GM18507 (cell line): Measurements from ENCODE around the gene C6orf47.

ENCODE experiments used
- DNase-seq: peaks from one replicate; pipeline ENCODE4 v3.0.0; 2011; ENCODE audit warnings: low read depth; ENCODE audit not compliant: insufficient read length; ENCODE audit errors: extremely low spot score
- FAIRE-seq: peaks from 2 replicates; lab custom pipeline; 2011; peaks lifted over from hg19 to GRCh38; lab: Jason Lieb, UNC

C6orf47 gene

DNA sequence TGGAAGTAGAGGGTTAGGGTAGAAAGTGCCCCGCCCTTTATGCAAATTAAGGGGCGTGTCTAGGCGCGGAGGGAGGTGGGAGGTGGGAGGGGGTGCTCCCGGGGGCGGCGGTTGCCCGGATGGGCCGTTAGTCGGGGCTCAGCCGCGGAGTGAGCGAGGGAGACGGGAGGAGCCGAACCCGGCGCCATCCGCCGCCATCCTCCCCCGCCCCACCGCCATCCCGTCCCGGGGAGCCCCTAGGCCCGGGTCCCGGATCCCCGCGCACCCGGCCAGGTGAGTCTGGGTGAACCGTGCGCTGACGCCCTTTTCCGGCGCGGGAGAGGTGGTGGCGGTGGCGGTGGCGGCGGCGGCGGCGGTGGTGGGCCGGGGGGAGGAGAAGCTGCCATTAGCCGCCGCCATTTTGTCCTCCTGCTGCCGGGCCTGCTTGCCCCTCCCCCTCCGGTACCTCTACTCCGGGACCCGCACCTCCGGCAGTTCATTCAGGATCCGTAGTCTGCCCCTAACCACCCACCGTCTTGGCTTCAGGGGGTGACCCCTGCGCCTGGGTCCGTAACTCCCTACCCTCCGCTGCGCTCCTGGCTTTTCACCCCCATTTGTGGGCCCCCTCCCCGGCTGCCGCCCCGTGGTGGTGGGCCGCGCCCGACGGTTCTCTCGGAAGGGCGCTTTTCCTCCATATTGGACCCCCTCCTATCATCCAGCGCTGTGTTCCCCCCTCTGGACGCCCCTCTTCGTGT, 39.8 kb downstream of the C6orf47 start, which contains the start of gene PRRC2A:
TSS of gene PRRC2A (plus strand) at position 130 of the 734 bp plus-strand sequence. CDS start 2,075 bp downstream, outside the sequence.
- DNase-seq (peak; percentile 91), FAIRE-seq (no peak)

DNA sequence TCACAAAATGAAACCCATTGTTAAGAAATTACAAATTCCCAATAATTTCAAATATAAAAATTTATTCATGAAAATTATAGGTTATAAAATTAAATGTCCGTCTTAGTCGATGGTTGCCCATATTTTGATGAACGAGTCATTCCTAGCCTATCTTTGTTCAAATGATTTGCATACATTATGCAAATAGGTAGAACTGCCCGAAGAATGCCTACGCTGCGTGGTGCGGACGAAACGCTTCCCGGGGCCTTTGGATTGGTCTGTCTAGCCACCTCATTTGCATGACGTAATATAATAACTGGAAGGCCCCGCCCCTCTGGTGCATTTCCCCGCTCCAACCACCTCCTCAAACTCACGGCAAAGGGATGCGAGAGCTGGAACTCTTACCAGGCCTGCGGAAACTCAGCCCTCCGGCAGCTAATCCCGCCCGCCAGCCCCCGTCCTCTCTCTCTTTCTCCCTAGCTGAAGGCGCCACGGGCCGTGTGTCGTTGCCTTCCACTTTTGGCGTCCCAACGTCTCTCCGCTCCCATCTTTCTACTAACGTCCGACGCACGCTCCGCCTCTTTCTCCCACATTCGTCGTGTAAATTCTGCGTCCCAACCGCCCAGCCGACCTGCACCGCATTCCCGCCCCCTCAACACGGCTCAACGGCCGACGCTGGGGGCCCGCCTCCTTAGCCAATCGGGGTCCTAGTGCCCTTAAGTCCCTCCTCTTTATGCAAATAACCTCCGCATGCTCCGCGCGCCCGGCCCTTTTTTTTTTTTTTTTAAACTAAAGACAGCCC, 40.6 kb downstream of the C6orf47 start:
- DNase-seq (peak; percentile 74), FAIRE-seq (peak; percentile 98)

DNA sequence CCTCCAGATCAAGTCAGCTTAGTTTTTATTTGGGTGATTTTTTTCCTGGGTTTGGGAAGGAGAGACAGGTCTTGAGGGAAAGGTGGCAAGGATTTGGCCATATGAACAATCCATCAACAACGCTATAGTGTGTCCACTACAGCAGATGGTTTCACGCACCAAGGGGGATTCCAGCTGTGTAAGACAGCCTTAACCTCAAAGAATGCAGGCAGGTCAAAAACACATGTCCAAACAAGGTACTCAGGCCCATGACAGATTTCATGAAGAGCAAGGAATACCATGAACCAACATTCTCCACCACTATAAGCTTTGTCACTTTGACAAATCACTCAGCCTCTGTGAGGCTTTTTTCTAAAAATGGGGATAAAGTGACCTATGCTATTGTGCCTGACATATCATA, 43.6 kb downstream of the C6orf47 start:
- FAIRE-seq, result no peak

DNA sequence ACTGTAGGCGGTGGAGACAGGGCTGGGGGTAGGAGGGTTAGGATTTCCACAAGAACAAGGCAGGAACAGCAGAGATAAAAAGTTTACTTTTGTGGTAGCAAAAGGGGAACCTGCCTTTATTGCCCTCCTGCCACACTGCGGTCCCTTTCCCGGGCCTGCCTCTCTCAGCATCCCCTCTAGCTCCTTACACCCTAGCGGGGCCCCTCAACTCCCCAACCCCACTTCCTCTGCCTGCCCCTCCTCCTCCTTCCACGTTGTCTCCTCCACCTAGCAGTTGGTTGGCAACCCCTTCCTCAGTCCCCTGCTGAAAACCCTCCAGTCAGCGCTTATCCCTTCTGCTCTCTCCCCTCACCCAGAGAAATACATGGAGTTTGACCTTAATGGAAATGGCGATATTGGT, 44.8 kb downstream of the C6orf47 start:
- no peak for DNase-seq
- FAIRE-seq, result no peak

More for the DNA sequence above, 43.6 kb downstream of the C6orf47 start:
- DNase-seq, result no peak

DNA sequence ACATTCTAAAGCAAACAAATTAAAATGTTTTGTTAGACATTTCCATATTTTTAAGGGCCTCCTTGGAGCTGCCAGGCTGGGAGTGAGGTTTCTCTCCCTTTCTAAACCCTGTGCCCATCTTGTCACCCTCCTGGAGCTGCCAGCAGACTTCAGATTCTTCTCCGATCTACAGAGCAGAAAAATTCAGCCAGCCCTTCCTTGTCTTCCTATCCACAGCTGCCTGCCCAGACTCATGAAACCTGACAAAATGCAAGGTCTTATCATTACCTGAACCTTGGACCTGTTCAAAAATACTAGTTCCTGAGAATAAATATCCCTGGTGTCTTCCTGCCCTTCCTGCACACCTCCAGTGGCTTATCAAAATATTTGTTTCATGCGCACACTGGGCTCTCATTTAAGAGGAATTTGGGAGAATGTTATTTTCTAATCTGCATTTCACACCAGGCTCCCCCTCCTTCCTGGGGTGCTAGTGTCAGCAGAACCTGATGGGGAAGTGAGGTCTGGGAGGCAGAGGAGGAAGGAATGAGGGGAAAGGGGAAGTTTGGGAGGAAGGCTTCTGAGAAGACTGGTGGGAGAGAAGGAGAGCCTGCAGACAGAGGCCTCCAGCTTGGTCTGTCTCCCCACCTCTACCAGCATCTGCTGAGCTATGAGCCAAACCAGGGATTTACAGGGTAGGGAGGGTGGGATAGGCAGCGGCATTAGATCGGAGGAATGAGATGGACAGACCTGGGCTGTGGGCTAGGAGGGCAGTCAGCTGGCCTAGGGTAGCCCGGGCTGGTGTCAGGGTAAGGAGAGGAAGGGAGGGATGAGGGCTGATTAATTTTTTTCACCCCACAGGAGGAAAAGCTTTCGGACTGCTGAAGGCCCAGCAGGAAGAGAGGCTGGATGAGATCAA, 45.6 kb downstream of the C6orf47 start, which contains the start of gene AIF1:
TSS of gene AIF1 (plus strand) at position 551 of the 895 bp plus-strand sequence. CDS start at position 647, 96 bp downstream.
- DNase-seq (no peak), FAIRE-seq (no peak)

DNA sequence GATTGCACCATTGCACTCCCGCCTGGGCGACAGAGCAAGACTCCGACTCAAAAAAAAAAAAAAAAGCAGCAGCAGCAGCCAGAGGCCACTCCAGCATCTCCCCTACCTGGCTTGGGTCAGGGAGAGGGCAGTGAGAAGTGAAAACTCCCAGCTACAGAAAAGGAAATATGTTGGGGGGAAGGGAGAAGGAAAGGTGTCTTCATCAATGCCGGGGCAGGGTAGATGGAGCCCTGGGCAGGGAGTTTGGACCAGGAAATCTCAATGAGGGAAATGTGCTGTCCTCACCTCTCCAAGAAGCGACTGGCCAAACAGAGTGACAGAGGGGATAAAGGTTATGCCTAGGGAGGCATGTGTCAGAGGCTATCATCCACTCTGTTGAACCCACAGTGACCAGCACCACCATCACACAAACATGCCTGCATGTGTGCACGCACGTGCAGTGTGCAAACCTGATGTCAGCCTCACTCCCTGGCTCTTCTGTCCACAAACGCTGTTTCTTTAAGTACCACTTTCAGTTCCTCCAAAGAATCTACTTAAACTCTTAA, 46.4 kb downstream of the C6orf47 start:
- peak; percentile 43 for DNase-seq
- FAIRE-seq, result peak; percentile 78

DNA sequence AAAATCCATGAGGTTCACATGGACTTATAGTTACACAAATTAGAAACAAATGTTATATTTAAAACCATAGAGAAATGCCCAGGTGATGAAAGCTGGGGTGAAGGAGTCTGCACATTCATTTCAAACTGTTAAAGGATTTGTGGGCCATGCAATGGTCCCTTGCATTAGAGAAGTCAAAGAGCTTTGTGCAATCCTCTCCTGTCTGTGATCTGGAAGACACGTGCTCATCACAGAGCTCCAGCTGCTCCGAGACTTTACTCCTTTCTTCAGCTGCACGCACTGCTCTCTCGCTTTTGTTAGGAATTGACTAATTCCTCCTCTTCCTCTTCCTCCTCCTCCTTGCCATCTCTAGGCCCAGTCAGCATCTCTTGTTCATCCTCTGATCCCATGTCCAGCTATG, 49.6 kb downstream of the C6orf47 start:
- DNase-seq (no peak), FAIRE-seq (no peak)

DNA sequence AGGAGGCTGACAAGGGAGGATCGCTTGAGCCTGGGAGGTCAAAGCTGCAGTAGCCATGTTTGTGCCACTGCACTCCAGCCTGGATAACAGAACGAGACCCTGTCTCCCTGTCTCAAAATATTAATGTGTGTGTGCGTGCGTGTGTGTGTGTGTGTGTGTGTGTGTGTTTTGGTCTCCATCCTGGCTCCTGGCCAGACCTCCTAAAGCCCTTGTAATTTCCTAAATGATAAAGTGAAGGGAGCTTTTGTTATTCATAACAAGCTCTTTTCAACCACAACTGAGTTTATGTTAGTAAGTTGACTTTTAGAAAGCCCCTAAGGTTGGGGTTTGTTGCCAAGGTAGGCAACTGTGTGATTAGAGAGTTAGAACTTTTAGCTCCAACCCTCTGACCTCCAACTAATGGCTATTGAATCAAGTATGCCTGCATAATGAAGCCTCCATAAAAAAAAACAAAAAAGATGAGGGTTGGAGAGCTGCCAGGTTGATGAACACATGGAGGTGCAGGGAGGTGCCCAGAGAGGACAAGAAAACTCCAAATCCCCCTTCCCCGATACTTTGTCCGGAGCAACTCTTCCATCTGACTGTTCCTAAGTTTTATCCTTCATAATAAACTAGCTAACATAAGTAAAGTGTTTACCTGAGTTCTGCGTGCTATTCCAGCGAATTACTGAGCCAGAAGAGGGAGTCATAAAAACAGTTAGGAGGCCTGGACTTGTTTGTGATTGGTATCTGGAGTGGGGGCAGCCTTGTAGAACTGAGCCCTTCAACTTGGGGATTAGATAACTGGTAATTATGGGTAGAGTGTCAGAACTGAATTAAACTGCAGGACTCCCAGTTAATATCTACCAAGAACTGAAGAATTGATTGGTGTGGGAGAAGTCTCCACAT, 50.8 kb downstream of the C6orf47 start:
- FAIRE-seq (no peak), DNase-seq (no peak)
